GM11168 (cell line): ENCODE measurements around the gene JAK1.
"Not testable (repeated sequence)": the region's sequence is repeated elsewhere in the genome, so short reads cannot be mapped to it uniquely, and the experiment has no call there.

Source experiments
- in situ Hi-C: fragments of 300-500 bp; cut with MboI; formaldehyde crosslinking; loops from one replicate; pipeline ENCODE4 v1.12.0; 2022; ENCODE audit warnings: low sequenced_read_pairs; ENCODE audit not compliant: unreplicated experiment

JAK1 gene

DNA sequence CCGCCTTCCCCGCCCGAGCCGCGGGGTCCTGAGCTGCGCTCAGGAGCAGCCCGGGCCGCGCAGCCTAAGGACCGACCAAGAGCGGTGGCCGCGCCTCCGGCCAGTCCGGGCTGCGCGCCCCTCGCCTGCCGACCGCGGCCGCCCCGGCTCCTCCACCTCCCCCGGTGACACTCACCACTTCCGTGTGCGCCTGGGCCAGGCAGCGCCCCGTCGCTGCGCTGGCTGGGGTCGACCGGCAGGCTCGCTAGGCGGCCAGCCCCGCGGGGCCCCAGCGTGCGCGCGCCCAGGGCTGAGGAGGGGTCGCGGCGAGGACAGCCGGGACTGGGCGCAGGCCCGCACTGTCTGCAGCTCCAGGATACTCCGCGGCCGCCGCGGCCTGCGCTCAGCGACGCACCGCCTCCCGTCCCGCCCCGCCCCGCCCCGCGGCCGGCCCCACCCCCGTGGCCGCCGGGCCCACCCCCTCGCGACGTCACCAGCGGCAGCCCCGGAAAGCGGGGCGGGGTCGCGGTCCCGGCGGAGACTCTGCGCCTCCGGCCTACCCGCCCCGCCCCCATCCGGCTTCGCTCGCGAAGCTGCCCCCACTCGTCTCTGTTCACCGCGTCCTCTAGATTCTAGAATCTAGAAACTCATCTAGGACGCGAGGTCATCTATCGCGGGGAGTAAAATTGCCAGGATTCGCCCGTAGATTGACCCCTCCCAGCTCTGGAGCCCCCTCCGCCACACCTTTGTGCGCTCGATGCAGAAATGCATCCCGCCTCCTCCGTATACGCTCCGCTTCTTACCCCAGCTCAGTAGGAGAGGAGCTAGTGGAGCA is at the start of gene JAK1:
JAK1 (minus strand) TSS at position 392 of the 814 bp plus-strand sequence. CDS start 80,285 bp downstream, outside the sequence.
- in situ Hi-C loops: loop anchor here (10.0 kb wide), 1 partner anchor 72 kb away; no protein-coding TSS in a partner anchor

DNA sequence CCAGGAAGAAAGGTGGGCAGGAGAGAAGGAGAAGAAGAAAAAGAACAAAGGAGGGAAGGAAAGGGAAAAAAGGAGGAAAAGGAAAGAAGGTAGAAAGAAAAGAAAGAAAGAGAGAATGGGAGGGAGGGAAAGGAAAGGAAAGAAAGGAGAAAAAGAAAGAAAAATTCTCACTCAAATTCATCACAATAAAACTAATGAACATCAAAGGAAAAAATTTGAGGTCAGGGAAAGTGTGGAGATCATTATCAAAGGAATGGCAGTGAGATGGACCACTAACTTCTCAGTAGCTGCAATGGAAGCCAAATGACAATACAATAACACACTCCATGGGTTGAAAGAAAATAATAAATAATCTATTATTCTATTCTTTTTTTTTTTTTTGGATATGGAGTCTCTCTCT is 48.0 kb upstream of the JAK1 start:
- in situ Hi-C loops: no loop called here

DNA sequence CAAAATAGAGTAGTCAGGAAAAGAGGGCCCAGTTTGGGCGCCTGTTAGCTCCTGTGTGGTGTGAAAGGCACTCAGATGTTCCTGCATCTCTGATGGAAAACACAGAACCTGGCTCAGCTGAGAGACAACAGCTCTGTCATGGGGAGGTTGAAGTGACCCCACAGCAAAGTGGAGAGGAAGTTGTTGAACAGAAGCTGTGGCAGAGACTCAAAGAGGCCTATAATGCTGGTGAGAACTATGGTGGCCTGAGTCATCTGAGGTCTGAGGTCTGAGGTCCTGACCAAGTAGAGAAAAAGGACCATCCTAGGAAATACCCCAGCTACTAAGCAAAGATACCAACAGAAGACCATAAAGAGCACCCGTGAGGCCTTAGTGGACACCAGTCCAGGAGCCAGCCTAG is 45.6 kb upstream of the JAK1 start:
- in situ Hi-C loops: no loop called here

GRCh38 chr1:65009724-65010420 is 43.5 kb upstream of the JAK1 start:
- in situ Hi-C loops: no loop called here

DNA sequence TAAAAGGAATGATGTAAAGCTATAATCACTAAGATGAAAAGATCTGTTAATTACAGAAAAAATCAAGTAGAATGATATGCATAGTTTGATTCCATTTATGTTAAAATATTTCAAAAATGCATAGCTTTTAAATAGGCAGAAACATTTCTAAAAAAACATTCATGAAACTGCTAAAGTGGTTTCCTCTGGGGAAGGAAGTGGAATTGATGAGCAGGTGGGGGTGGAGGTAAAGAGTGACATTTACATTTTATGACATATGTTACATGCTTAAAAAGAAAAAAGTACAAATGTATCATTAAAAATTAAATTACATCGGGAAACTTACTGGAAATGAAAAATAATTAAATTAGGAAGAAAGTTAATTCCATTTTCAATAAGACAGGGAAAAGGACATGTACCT is 42.8 kb upstream of the JAK1 start:
- in situ Hi-C loops: no loop called here

GRCh38 chr1:65006806-65007205 is 40.5 kb upstream of the JAK1 start:
- in situ Hi-C loops: no loop called here

DNA sequence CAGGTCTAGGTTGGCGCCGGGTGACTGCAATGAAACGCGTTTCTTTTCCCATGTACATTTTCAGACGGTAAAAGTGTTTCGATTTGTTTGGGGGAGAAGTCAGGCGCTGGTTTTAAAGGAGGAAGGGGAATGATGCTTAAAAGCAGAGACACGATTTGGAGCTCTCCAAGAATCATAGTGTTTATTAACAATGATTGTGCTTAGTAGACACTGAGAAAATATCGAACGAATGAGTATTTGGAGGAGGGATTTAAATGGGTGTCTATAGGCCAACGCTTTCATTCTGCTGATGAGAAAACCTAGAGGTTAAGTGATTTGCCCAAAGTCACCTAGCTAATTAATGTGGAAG is 36.9 kb upstream of the JAK1 start:
- in situ Hi-C loops: no loop called here

- in situ Hi-C loops: no loop called here
Observed at GRCh38 chr1:65002508-65003315, 36.4 kb upstream of the JAK1 start.

DNA sequence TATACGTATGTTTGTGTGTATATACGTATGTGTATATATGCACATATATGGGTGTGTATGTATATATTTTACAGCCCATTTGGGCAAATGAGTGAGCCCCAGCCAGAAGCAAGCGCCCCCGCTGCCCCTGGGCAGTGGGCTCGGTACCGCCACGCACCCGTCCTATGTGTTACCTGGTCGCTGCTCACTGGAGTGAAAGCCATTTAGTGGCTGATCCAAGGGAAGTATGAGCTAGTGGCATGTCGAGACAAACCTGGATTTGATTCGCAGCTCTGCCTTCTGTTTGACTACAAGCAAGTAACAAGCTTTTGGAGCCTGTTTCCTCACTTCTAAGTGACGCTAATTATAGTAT is 35.8 kb upstream of the JAK1 start:
- in situ Hi-C loops: no loop called here

DNA sequence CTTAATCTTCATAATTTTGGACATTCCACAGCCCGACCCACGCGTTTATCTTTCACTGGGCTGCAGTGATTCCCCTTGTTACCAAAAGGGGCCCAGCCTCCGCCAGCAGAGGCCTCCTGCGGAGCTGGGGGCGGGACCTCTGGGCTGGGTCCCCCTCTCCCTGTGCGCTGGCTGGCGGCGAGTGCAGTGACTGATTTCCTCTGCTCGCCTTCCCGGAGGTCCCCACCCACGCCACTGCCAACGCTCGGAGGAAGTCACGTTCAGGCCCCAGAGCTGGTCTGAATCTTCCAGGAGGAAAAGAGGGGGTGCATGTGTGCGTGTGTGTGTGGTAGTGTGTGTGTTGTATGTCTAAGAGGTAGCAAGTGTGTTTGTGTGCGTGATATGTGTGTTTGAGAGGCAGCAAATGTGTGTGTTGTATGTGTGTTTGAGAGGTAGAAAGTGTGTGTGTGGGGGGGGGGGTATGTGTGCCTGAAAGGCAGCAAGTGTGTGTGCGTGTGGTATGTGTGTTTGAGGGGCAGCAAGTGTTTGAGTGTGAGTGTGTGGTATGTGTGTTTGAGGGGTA is 35.0 kb upstream of the JAK1 start:
- in situ Hi-C loops: no loop called here

DNA sequence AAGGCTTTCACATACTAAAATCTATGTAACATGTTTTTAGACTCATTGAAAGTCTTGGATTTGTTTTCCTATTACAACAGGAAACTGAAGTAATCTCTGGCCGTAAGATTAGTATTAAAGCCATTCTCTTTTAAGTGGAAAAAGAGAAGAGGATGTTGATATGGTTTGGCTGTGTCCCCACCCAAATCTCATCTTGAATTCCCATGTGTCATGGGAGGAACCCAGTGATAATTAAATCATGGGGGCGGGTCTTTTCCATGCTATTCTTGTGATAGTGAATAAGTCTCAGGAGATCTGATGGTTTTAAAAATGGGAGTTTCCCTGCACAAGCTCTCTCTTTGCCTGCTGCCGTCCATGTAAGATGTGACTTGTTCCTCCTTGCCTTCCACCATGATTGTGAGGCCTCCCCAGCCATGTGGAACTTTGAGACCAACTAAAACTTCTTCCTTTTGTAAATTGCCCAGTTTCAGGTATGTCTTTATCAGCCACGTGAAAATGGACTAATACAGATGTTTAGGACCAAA is 32.1 kb upstream of the JAK1 start:
- in situ Hi-C loops: not testable (repeated sequence)

GRCh38 chr1:64996541-64997257 is 30.4 kb upstream of the JAK1 start:
- in situ Hi-C loops: no loop called here

GRCh38 chr1:64995316-64995715 is 29.0 kb upstream of the JAK1 start:
- in situ Hi-C loops: no loop called here

DNA sequence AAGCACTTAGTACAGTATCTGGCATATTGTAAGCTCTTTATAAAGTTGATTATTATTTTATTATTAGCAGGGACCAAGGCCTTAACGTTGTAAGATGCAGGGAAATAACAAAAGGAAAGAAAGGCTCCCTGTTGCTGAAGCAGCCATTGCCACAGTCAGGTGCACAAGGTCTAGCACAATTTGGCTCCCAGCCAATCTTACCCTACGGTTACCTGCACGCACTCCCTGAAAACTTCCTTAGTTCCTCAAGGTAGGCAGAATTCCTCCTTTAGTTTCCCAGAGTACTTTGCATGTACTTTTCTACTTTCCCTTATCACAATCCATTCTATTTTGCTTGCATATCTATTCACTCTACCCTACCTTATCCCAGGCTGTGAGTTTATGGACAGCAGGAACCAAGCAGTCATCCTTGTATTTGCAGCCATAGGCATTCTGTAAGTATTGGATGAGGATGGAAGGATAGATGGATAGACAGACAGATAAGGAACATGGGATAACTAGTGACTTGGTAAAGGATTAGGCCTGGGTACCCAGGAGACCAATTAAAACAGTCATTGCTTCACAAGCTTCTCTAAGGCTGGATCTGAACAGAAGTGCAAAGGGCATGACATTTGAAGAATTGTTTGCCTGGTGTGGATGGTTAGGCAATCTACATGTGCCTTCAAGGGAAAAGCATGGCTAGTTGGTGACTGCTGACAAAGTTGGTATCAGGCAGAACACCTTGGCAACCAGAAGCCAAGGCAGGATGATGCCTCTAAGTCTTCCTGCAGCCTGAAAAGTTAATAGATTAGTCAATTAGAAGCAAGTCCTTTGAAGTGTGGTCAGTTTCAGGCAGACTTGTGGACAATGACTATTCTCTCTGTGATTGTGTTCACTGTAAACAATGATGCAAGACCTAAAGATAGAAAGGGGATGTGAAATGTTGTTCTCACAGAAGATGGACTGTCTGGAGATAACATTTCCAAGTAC is 20.8 kb upstream of the JAK1 start:
- in situ Hi-C loops: no loop called here

DNA sequence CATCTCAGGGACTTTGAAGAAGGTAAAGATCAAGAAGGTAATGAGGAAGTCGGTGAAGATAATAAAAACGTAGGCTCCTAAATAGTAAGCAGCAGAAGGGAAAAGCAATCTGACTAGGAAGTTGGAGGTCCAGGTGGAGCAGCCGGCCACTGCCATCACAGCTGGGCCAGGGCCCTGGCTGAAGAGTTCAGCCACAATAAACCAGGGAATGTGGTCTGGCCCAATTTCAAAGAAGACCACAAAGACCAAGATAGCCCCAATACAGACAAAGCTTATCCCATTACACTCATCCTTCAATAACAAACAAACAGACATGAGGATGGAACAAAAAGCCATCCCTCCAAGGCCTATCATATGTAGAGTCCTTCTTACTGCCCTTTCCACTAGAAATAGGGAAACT is 18.4 kb upstream of the JAK1 start:
- in situ Hi-C loops: no loop called here

DNA sequence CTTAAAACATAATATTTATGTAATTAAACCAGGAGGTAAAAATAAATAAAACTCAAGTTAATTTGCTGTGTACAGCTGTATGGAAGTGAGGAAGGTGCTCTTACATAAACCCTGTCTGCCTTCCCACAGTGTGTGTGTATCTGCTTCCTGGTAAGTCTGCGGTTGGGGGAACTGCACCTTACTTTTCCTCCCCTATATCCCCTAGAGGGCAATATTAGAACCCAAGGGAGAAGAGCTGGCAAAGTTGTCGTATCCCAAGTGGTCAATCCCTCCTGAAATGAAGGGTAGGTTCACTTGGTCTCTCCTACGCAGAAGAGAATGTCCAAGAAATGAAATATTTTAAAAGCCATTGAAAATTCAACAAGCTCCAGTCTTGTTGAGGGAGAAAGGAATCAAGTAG is 17.8 kb upstream of the JAK1 start:
- in situ Hi-C loops: no loop called here

DNA sequence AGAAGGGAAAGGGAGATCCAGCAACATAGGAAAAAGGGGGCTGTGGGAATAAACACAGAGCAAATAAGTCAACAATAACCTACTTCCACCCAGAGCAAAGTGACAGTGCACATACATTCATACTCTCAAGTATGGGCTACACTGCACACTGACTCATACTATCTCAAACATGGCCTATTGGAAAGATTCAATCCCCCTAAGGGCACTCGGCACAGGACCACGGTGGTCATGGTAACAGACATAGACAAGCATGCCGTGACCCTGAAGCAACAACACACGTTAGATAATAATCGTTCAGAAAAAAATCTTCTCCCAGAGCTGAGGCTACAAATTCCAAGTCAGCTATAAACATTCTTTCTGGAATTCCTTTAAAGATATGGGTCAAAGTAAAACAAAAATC is 16.8 kb upstream of the JAK1 start:
- in situ Hi-C loops: no loop called here

DNA sequence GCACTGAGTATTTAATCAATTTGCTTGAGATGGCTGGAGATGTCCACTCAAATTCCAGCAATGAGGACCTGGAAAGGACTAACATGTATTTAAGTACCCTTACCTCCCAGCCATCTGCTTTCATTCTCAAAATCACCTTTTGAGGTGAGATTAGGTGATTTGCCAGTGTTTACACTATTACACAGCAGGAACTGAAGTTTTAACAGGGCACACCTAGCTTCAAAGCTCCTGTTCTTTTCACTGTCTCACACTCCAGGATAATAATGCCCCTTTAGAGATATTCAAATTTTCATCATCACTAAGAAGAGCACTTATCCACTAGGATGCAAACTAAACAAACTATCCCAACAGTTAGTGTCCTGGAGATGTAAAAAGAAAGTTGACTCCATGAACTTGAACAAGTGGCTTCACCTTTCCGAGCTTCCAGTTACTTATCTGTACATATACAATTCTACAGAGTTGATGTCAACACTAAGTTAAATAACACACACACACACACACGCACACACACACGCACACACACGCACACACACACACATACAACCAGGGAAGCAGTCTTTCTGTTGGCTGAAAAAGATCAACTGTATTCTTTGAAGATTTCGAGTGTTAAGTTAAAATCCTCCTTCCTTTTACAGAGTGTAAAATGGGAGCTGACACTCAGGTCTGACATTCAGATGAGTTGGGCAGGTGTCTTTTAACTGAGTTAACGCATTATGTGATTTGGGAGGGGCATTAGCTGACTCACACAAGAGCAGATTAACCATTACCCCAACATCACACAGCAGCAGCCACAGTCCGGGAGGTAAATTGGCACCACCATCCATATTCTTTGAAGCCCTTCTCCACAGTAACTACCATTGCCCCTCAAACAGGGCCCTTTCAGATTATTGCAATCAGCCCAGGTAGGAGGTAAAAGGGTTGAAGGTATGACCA is 15.5 kb upstream of the JAK1 start:
- in situ Hi-C loops: no loop called here
